ENCODE results near the gene OR8K1. TPM values are rescaled to one million over a fixed set of nuclear protein-coding genes. Genes with fewer than 3 reads are reported as not detected.

OR8K1 gene
- total and polyA plus RNA-seq, 9 of the 15 experiments (the other 6 are each of a cell fraction or from before 2014, with no cell fraction given) = not detected

GRCh38 chr11:56340289-56340688 lies 5.5 kb upstream of the OR8K1 start (continued):
- no peak for TF ChIP-seq ZNF407 (IDR thresholded peaks at IDR 0.05; ENCODE audit: low read depth)

DNA sequence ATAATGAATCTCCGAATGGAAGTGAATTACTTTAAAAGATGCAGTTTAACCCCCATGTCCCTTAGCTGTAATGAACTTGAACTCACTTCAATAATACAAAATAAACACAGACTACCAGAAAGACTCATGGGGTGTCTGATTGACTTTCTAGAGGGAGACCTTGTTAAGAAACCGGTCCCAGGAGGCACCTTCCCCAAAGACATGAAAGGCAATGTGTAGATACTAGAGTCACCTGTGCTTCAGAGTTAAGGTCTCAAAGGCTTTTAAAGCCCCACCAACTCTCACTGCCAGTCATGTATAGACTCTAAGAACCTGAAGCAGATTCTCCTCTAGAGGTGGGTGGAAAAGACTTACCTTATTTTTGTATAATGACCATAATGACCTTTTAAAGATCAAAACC lies 8.2 kb downstream of the OR8K1 start, which contains the start of gene OR8J1:
Gene OR8J1, plus strand, starts transcription at position 301 of the 400 bp plus-strand sequence. CDS start 5,956 bp downstream, outside the sequence.
- H3K79me2 ChIP-seq (ENCODE audit: control insufficient read depth, insufficient read depth, low read length) = no peaks in the 10 kb centered on the region
- H3K27me3 ChIP-seq (ENCODE audit: control insufficient read depth in 2 of 2, insufficient read depth in 2 of 2, low read length in 2 of 2) = no peaks in the 10 kb centered on the region
- H3K27ac ChIP-seq (ENCODE audit: extremely low read depth, low read depth, low read length) = no peak within 1 kb of the TSS
- no peaks in the 10 kb centered on the region for H3K36me3 ChIP-seq (ENCODE audit: control insufficient read depth, insufficient read depth, low read length)
- in situ Hi-C loops (cut with MboI) (no loop called here), intact Hi-C loops (cut with micrococcal nuclease) (no loop called here)
- no peak within 1 kb of the TSS for H3K9ac ChIP-seq (ENCODE audit: insufficient read depth in 1 of 2, low read depth in 2 of 2, low read length in 2 of 2)
- TF ChIP-seq, protein P1, sequence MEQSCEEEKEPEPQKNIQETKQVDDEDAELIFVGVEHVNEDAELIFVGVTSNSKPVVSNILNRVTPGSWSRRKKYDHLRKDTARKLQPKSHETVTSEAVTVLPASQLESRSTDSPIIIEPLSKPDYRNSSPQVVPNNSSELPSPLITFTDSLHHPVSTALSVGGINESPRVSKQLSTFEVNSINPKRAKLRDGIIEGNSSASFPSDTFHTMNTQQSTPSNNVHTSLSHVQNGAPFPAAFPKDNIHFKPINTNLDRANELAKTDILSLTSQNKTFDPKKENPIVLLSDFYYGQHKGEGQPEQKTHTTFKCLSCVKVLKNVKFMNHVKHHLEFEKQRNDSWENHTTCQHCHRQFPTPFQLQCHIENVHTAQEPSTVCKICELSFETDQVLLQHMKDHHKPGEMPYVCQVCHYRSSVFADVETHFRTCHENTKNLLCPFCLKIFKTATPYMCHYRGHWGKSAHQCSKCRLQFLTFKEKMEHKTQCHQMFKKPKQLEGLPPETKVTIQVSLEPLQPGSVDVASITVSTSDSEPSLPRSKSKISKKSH (CRISPR knock-in tag; IDR thresholded peaks at IDR 0.05) = no peak
- TF ChIP-seq IFI16 (CRISPR knock-in tag; IDR thresholded peaks at IDR 0.05) = no peak
- TF ChIP-seq, protein P2, sequence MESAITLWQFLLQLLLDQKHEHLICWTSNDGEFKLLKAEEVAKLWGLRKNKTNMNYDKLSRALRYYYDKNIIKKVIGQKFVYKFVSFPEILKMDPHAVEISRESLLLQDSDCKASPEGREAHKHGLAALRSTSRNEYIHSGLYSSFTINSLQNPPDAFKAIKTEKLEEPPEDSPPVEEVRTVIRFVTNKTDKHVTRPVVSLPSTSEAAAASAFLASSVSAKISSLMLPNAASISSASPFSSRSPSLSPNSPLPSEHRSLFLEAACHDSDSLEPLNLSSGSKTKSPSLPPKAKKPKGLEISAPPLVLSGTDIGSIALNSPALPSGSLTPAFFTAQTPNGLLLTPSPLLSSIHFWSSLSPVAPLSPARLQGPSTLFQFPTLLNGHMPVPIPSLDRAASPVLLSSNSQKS (CRISPR knock-in tag; IDR thresholded peaks at IDR 0.05) = no peak
- TF ChIP-seq KDM5B (IDR thresholded peaks at IDR 0.05; ENCODE audit: insufficient replicate concordance, low read depth, low read length) = no peak
- TF ChIP-seq ASH1L (IDR thresholded peaks at IDR 0.05; ENCODE audit: borderline replicate concordance, low read depth, partially characterized antibody) = no peak
- no peak for TF ChIP-seq CREB1 (IDR thresholded peaks at IDR 0.05)
- TF ChIP-seq CREB1 (CRISPR knock-in tag; IDR thresholded peaks at IDR 0.05) = no peak
- TF ChIP-seq ZKSCAN8 (CRISPR knock-in tag; IDR thresholded peaks at IDR 0.05) = no peak
- no peak within 1 kb of the TSS for H3K4me3 ChIP-seq
- CTCF ChIA-PET (ENCODE audit: low intra/inter-chr PET ratio) = no interaction called here
- H2AFZ ChIP-seq (ENCODE audit: low read depth, low read length) = no peak within 1 kb of the TSS
- POLR2A ChIA-PET = no interaction called here
- no TSS peak for BruUV-seq (replicated peaks)
- DNase-seq (ENCODE audit: extremely low read depth in 1 of 4, low spot score in 3 of 4) (no peak), FAIRE-seq (no peak), ATAC-seq (no peak)
- no peaks in the 10 kb centered on the region for H3K9me1 ChIP-seq (ENCODE audit: control insufficient read depth, insufficient read depth, low read length)
- WGBS (ENCODE audit: insufficient coverage, low coverage, missing lambda C conversion rate) = 10% methylated on average over 2 of the region's 2 CpGs
- no peaks in the 10 kb centered on the region for H3K4me1 ChIP-seq (replicated peaks in 1 of 2; ENCODE audit: control insufficient read depth in 2 of 2, insufficient read depth in 2 of 2, low read length in 2 of 2)
- H3K9me3 ChIP-seq (replicated peaks; ENCODE audit: control insufficient read depth, insufficient read depth, low read depth, low read length) = no peaks in the 10 kb centered on the region
- H3K4me2 ChIP-seq (ENCODE audit: insufficient read depth, low read length) = no peak within 1 kb of the TSS
- H4K20me1 ChIP-seq (replicated peaks; ENCODE audit: control insufficient read depth, insufficient read depth, low read length) = no peaks in the 10 kb centered on the region

Measured in K562 (cell line).